ENCODE results near the gene KERA.

DNA sequence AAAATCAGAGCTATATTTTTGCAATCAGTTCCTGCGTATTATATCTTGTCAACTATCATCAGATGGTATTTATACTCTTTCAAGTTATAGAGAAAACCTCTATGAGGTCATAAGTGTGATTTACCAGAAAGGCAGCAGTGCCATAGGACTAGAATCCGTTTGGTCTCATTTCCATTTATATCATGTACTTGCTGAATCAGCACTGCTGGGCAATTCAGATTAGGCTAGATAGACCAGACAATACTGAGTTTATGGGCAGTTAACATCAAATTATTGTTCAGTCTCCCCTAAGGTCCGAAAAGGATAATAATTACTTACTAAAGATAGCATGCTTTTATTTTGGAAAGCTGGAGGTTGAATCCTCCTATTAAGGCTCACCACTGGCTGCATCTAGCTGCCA is 6.8 kb upstream of the KERA start:
- TF ChIP-seq, protein P1, sequence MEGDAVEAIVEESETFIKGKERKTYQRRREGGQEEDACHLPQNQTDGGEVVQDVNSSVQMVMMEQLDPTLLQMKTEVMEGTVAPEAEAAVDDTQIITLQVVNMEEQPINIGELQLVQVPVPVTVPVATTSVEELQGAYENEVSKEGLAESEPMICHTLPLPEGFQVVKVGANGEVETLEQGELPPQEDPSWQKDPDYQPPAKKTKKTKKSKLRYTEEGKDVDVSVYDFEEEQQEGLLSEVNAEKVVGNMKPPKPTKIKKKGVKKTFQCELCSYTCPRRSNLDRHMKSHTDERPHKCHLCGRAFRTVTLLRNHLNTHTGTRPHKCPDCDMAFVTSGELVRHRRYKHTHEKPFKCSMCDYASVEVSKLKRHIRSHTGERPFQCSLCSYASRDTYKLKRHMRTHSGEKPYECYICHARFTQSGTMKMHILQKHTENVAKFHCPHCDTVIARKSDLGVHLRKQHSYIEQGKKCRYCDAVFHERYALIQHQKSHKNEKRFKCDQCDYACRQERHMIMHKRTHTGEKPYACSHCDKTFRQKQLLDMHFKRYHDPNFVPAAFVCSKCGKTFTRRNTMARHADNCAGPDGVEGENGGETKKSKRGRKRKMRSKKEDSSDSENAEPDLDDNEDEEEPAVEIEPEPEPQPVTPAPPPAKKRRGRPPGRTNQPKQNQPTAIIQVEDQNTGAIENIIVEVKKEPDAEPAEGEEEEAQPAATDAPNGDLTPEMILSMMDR (IDR thresholded peaks at IDR 0.05), result no peak
- TF ChIP-seq EZH2 (IDR thresholded peaks at IDR 0.05; ENCODE audit: borderline replicate concordance, insufficient read depth, low read depth, low read length, poor library complexity, severe bottlenecking), result no peak
